ENCODE measurements around the gene SPRY1.

The SPRY1 gene

DNA sequence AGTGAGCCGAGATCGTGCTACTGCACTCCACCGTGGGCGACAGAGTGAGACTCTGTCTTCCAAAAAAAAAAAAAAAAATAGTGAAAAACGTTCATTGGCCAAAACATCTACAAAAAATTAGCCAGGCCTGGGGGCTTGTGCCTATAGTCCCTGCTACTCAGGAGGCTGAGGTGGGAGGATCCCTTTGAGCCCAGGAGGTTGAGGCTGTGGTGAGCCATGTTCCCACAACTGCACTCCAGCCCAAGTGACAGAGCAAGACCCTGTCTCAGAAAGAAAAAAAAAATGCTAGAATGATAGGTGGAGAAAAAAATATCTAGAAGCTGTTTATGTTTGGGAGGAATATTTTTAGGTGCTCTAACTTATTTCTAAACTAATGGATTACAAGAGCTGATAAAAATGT, 14.9 kb downstream of the SPRY1 start:
- TF ChIP-seq GATA2 (IDR thresholded peaks at IDR 0.05; ENCODE audit: low read depth, low read length) (no peak), GATA3 (IDR thresholded peaks at IDR 0.05; ENCODE audit: low read depth, low read length) (no peak)

DNA sequence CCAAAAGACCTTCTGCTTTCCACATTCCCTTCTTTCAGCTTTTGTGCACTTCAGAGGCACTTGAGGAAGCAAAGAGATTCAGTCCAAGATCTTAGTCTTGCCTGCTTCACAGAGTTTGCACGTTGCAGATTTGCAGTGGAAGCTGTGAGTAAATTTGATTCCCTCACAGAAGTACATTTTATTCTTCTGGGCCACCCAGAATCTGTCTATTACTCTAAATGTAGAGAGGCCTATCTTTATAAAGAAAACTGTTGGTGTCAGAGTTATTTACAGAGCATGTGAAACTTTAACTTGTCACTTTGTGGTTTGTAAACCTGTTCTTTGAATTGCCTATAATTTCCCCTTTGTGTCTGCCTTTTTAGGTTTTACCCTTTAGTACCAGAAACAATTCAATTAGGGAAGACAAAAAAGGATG, 15.5 kb downstream of the SPRY1 start:
- no peak for TF ChIP-seq GATA3 (IDR thresholded peaks at IDR 0.05; ENCODE audit: low read depth, low read length)
- TF ChIP-seq GATA2 (IDR thresholded peaks at IDR 0.05; ENCODE audit: low read depth, low read length): no peak

DNA sequence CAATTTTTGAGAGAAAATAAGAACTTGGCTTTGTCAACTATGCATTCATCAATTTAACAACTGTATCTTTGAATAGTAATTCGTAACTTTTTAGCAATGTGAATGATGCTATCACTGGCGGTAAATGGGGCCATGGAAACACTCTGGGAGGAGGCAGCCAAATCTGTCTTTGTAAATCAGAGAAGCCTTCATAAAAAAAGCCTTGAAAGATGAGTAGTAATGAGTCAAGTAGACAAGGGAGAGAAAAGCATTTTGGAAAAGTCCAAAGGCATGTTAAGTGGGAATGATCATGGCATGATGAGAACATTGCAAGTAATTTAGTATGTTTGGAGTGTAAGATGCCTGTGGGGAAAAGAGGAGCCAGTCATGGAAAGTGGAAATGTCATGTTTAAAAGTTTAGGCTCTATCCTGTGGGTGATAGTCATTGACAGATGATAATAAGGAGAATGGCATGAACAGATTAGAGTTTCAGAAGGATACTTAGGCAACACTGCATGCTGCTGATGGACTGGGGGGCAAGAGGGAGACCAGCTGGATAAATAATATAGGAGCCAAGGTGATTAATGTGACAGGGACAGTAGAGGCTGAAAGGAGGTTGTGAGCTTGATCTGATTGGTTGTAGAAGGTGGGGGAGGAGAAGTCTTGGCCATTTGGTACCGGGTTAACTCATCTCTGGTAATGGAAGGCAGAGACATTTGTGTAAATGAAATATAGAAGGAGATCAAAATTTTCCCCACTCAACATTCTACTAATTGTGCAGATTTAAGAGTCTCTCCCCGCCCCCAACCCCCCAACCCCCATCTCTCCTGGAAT, 16.3 kb downstream of the SPRY1 start:
- TF ChIP-seq GATA2 (IDR thresholded peaks at IDR 0.05; ENCODE audit: low read depth, low read length) (no peak), GATA3 (IDR thresholded peaks at IDR 0.05; ENCODE audit: low read depth, low read length) (no peak)

DNA sequence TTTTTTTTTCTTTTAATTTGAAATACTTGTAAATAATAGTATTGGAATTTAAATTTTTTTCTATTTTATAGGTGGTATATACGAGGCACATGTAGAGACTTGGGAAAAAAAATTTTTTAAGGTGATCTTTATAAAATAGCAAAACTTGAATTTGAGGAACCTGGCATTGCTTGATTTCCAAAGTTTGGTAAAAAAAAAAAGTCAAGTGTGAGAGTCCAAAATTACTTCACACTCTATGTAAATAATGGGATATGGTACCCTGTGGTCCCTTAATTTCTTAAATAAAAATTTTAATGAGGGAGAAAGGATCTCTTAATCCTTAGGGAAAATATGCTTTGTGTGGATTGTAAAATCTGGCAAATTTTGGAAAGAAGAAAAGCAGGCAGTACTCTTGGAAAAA, 19.0 kb downstream of the SPRY1 start:
- TF ChIP-seq GATA2 (IDR thresholded peaks at IDR 0.05; ENCODE audit: low read depth, low read length): no peak

GRCh38 chr4:123415977-123416376, 19.4 kb downstream of the SPRY1 start:
- TF ChIP-seq GATA2 (IDR thresholded peaks at IDR 0.05; ENCODE audit: low read depth, low read length) (no peak), GATA3 (IDR thresholded peaks at IDR 0.05; ENCODE audit: low read depth, low read length) (no peak)

DNA sequence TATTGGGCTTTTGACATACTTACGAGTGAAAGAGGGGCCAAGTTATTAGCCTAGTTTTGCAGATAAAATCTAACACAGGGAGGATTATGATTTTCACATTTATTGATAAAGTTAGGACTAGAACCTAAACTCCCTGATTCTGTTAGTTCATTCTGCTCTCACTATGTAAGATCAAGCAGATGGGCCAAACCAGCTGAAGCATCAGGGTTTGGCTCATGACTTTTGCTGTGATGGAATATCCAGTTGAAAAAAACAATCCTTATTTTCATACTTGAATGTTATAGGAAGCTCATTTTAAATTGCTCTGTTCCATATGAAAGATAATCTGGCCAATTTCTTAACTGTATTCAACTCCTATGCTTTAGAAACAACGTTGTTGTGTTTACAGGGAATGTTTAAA, 21.2 kb downstream of the SPRY1 start:
- TF ChIP-seq GATA2 (IDR thresholded peaks at IDR 0.05; ENCODE audit: low read depth, low read length) (no peak), GATA3 (IDR thresholded peaks at IDR 0.05; ENCODE audit: low read depth, low read length) (no peak)

- TF ChIP-seq GATA2 (IDR thresholded peaks at IDR 0.05; ENCODE audit: low read depth, low read length): no peak
- no peak for TF ChIP-seq GATA3 (IDR thresholded peaks at IDR 0.05; ENCODE audit: low read depth, low read length)
These were observed 21.8 kb downstream of the SPRY1 start for GRCh38 chr4:123418351-123418931.

- no peak for TF ChIP-seq GATA3 (IDR thresholded peaks at IDR 0.05; ENCODE audit: low read depth, low read length)
- TF ChIP-seq GATA2 (IDR thresholded peaks at IDR 0.05; ENCODE audit: low read depth, low read length): no peak
These were observed 23.5 kb downstream of the SPRY1 start for GRCh38 chr4:123419885-123420755.

GRCh38 chr4:123421227-123421936, 24.8 kb downstream of the SPRY1 start:
- TF ChIP-seq GATA3 (IDR thresholded peaks at IDR 0.05; ENCODE audit: low read depth, low read length): no peak
- no peak for TF ChIP-seq GATA2 (IDR thresholded peaks at IDR 0.05; ENCODE audit: low read depth, low read length)

- TF ChIP-seq GATA2 (IDR thresholded peaks at IDR 0.05; ENCODE audit: low read depth, low read length): no peak
- no peak for TF ChIP-seq GATA3 (IDR thresholded peaks at IDR 0.05; ENCODE audit: low read depth, low read length)
These were observed 25.6 kb downstream of the SPRY1 start for GRCh38 chr4:123421937-123422781.

DNA sequence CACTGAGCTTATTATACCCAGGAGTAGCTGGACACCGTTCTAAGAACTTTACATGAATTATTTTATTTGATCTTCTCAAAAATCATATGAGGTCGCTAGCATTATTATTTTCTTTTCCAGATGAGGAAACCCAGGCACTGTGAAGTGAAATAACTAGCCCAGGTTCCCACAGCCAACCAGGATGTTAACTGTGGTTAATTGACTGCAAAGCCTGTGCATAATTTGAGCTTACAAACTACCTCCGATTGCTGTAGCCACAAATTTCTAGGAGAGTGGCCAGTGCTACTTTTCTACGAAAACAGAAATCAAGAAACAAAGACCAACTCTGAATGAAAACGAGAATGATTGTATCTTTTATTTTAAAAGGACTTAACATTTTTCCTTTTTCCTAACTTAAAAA, 27.2 kb downstream of the SPRY1 start:
- TF ChIP-seq GATA3 (IDR thresholded peaks at IDR 0.05; ENCODE audit: low read depth, low read length) (no peak), GATA2 (IDR thresholded peaks at IDR 0.05; ENCODE audit: low read depth, low read length) (no peak)

DNA sequence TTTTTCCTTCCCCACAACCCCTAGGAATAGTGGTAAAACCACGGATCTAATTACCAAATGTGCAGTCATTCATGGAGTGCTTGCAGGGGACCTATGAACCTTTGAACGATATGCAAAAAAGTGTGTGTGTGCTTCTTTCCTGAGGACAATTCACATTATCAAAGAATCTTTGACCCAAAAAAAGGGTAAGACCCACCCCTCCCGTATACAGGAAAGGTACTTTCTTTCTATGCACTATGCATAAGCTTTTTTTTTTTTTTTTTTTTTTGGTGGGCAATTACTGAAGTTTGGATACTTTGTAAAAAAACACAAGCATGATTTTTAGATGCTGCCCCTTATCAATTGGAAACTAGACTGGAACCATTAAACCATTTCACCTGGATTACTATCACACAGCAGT, 31.4 kb downstream of the SPRY1 start:
- TF ChIP-seq GATA2 (IDR thresholded peaks at IDR 0.05; ENCODE audit: low read depth, low read length) (no peak), GATA3 (IDR thresholded peaks at IDR 0.05; ENCODE audit: low read depth, low read length) (no peak)

GRCh38 chr4:123430031-123430430, 33.4 kb downstream of the SPRY1 start:
- no peak for TF ChIP-seq GATA2 (IDR thresholded peaks at IDR 0.05; ENCODE audit: low read depth, low read length)
- TF ChIP-seq GATA3 (IDR thresholded peaks at IDR 0.05; ENCODE audit: low read depth, low read length): no peak

Measured in SH-SY5Y (cell line).